Measurements from ENCODE around the gene ADH1A.
"Not testable (repeated sequence)": the region's sequence is repeated elsewhere in the genome, so short reads cannot be mapped to it uniquely, and the experiment has no call there.

Gene ADH1A

GRCh38 chr4:99276417-99276816 lies 14.4 kb downstream of the ADH1A start:
- DNase-seq: no peak

- DNase-seq: no peak
Observed at GRCh38 chr4:99275885-99276284, 14.9 kb downstream of the ADH1A start.

GRCh38 chr4:99275050-99275449 lies 15.7 kb downstream of the ADH1A start:
- DNase-seq: no peak

GRCh38 chr4:99273704-99274103 lies 17.1 kb downstream of the ADH1A start:
- no peak for DNase-seq

GRCh38 chr4:99264927-99265326 lies 25.9 kb downstream of the ADH1A start:
- no peak for DNase-seq

GRCh38 chr4:99252746-99253145 lies 38.0 kb downstream of the ADH1A start:
- no peak for DNase-seq

GRCh38 chr4:99248714-99249113 lies 42.1 kb downstream of the ADH1A start:
- no peak for DNase-seq

GRCh38 chr4:99235955-99236354 lies 54.8 kb downstream of the ADH1A start:
- DNase-seq: no peak

GRCh38 chr4:99234331-99235010 lies 56.3 kb downstream of the ADH1A start:
- DNase-seq: no peak

GRCh38 chr4:99233397-99233796 lies 57.4 kb downstream of the ADH1A start:
- not testable (repeated sequence) for DNase-seq

- not testable (repeated sequence) for DNase-seq
Observed at GRCh38 chr4:99228706-99229105, 62.1 kb downstream of the ADH1A start.

- not testable (repeated sequence) for DNase-seq
Observed at GRCh38 chr4:99227646-99228045, 63.1 kb downstream of the ADH1A start.
